Activated CD8-positive, alpha-beta memory T cell treated with anti-CD3 and anti-CD28 coated beads for 48 hours (primary cell): ENCODE results near the gene KRT222.

Experiments
- DNase-seq, 3 experiments: peaks; one replicate each; pipeline ENCODE4 v3.0.0-alpha.2; 2020; ENCODE audit warnings: low read depth in 2 of 3, low spot score in 2 of 3

Gene KRT222

GRCh38 chr17:40615841-40616476 is 49.0 kb downstream of the KRT222 start:
- no peak for DNase-seq

- no peak for DNase-seq
Observed at GRCh38 chr17:40615068-40615840, 49.7 kb downstream of the KRT222 start.

GRCh38 chr17:40614431-40615067 is 50.4 kb downstream of the KRT222 start:
- DNase-seq = no peak

GRCh38 chr17:40613467-40614154 is 51.4 kb downstream of the KRT222 start:
- DNase-seq = no peak

GRCh38 chr17:40612599-40613244 is 52.3 kb downstream of the KRT222 start:
- DNase-seq = no peak

- DNase-seq = no peak
Observed at GRCh38 chr17:40611840-40612474, 53.0 kb downstream of the KRT222 start.

- DNase-seq = no peak
Observed at GRCh38 chr17:40610359-40610758, 54.6 kb downstream of the KRT222 start.

- DNase-seq = no peak
Observed at GRCh38 chr17:40608061-40608581, 56.9 kb downstream of the KRT222 start.

GRCh38 chr17:40607641-40608040 is 57.3 kb downstream of the KRT222 start:
- DNase-seq = no peak

GRCh38 chr17:40606548-40607353 is 58.2 kb downstream of the KRT222 start:
- no peak for DNase-seq

GRCh38 chr17:40605306-40605705 is 59.7 kb downstream of the KRT222 start:
- no peak for DNase-seq
